NT2/D1 (cell line): ENCODE data around the gene SAMD14.

Experiments
- YY1 ChIP-seq: IDR thresholded peaks from 2 replicates; pipeline ENCODE4 v1.6.1; 2011; ENCODE audit not compliant: insufficient read length, insufficient read depth
- ZNF274 ChIP-seq: IDR thresholded peaks from 2 replicates; pipeline ENCODE4 v1.6.1; 2011; ENCODE audit warnings: mild to moderate bottlenecking, low read depth, low read length

- TF ChIP-seq ZNF274 (no peak), YY1 (no peak)
Measured at GRCh38 chr17:50155115-50155819, 25.3 kb upstream of the SAMD14 start.
